ENCODE data around the gene BOLA3.

BOLA3 gene

GRCh38 chr2:74111380-74111779 lies 36.3 kb downstream of the BOLA3 start:
- DNase-seq (ENCODE audit: low read depth in 2 of 2): no peak
- H3K4me3 ChIP-seq (replicated peaks in 1 of 2; ENCODE audit: low read depth in 2 of 2, low read length in 2 of 2): no peak overlapping the region
- no peak for TF ChIP-seq CTCF (IDR thresholded peaks at IDR 0.05; ENCODE audit: low read depth, low read length)

GRCh38 chr2:74110537-74110936 lies 37.2 kb downstream of the BOLA3 start:
- no peak for TF ChIP-seq CTCF (IDR thresholded peaks at IDR 0.05; ENCODE audit: low read depth, low read length)
- no peak overlapping the region for H3K4me3 ChIP-seq (replicated peaks in 1 of 2; ENCODE audit: low read depth in 2 of 2, low read length in 2 of 2)
- DNase-seq (ENCODE audit: low read depth in 2 of 2): no peak

- DNase-seq (ENCODE audit: low read depth in 2 of 2): no peak
- TF ChIP-seq CTCF (IDR thresholded peaks at IDR 0.05; ENCODE audit: low read depth, low read length): no peak
- H3K4me3 ChIP-seq (replicated peaks in 1 of 2; ENCODE audit: low read depth in 2 of 2, low read length in 2 of 2): no peak overlapping the region
Observed at GRCh38 chr2:74109551-74109950, 38.2 kb downstream of the BOLA3 start.

GRCh38 chr2:74107071-74107470 lies 40.6 kb downstream of the BOLA3 start:
- DNase-seq (ENCODE audit: low read depth in 2 of 2): no peak
- no peak for TF ChIP-seq CTCF (IDR thresholded peaks at IDR 0.05; ENCODE audit: low read depth, low read length)
- no peak overlapping the region for H3K4me3 ChIP-seq (replicated peaks in 1 of 2; ENCODE audit: low read depth in 2 of 2, low read length in 2 of 2)

- H3K4me3 ChIP-seq (replicated peaks in 1 of 2; ENCODE audit: low read depth in 2 of 2, low read length in 2 of 2): no peak overlapping the region
- TF ChIP-seq CTCF (IDR thresholded peaks at IDR 0.05; ENCODE audit: low read depth, low read length): no peak
- no peak for DNase-seq (ENCODE audit: low read depth in 2 of 2)
Observed at GRCh38 chr2:74105413-74105812, 42.3 kb downstream of the BOLA3 start.

DNA sequence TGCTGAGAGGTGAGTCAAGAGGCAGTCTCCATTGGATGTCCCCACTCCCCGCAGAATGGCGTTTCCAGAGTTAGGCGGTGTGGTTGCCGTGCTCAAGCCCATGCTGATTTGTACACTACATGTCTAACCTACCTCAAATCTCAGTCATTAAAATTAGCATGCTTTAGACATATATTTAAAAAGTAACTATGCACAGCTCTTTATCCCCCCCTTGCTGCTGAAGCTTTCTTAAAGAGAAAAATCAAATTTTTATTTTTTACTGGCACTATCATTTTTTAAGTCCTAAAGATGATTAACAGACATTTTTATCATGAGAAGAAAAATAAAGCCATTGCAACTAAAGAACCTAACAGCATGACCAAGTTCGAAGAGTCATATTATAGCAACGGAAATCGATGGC lies 42.9 kb downstream of the BOLA3 start:
- peak; percentile 20 to 31 for DNase-seq (ENCODE audit: low read depth in 2 of 2)
- peak; percentile 20 for TF ChIP-seq CTCF (IDR thresholded peaks at IDR 0.05; ENCODE audit: low read depth, low read length)
- H3K4me3 ChIP-seq (replicated peaks in 1 of 2; ENCODE audit: low read depth in 2 of 2, low read length in 2 of 2): no peak overlapping the region

- H3K4me3 ChIP-seq (replicated peaks in 1 of 2; ENCODE audit: low read depth in 2 of 2, low read length in 2 of 2): no peak overlapping the region
- no peak for DNase-seq (ENCODE audit: low read depth in 2 of 2)
- TF ChIP-seq CTCF (IDR thresholded peaks at IDR 0.05; ENCODE audit: low read depth, low read length): no peak
Observed at GRCh38 chr2:74103763-74104162, 43.9 kb downstream of the BOLA3 start.

Data from cardiac fibroblast (primary cell).